Measurements from ENCODE around the gene CDK19.

Gene CDK19

DNA sequence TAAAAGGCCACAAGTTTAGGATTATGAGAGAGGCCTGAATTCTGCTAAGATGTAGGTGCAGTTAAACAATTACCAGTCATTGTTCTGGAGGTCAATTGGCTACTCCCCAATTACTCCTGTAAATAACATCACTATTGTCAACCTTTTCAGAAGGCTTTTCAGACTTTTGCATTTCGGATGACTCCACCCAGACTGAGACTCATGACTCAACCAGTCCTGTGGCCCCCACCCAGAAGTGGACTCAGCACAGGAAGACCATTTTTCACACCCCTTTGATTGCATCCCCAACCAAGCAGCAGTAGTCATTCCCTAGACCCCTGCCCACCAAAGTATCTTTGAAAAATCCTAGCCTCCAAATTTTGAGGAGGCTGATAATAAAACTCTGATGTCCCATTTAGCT is 199.5 kb downstream of the CDK19 start:
- H2AFZ ChIP-seq, result no peak overlapping the region
- no peak overlapping the region for H3K4me3 ChIP-seq (ENCODE audit: low read depth, low read length)
- H3K4me1 ChIP-seq, result peaks cover 8% of the 10 kb centered on the region
- no peak overlapping the region for H3K9ac ChIP-seq
- no peaks in the 10 kb centered on the region for H3K79me2 ChIP-seq
- no peak overlapping the region for H3K4me2 ChIP-seq (ENCODE audit: low read length)
- TF ChIP-seq, protein P1, sequence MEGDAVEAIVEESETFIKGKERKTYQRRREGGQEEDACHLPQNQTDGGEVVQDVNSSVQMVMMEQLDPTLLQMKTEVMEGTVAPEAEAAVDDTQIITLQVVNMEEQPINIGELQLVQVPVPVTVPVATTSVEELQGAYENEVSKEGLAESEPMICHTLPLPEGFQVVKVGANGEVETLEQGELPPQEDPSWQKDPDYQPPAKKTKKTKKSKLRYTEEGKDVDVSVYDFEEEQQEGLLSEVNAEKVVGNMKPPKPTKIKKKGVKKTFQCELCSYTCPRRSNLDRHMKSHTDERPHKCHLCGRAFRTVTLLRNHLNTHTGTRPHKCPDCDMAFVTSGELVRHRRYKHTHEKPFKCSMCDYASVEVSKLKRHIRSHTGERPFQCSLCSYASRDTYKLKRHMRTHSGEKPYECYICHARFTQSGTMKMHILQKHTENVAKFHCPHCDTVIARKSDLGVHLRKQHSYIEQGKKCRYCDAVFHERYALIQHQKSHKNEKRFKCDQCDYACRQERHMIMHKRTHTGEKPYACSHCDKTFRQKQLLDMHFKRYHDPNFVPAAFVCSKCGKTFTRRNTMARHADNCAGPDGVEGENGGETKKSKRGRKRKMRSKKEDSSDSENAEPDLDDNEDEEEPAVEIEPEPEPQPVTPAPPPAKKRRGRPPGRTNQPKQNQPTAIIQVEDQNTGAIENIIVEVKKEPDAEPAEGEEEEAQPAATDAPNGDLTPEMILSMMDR (IDR thresholded peaks at IDR 0.05), result no peak
- H3K27ac ChIP-seq, result no peak overlapping the region
- H3K36me3 ChIP-seq (ENCODE audit: control insufficient read depth, insufficient read depth, low read length), result no peaks in the 10 kb centered on the region
- H3K9me3 ChIP-seq (ENCODE audit: control insufficient read depth, low read length), result no peaks in the 10 kb centered on the region
- H3K27me3 ChIP-seq (ENCODE audit: control insufficient read depth, insufficient read depth, low read length), result no peaks in the 10 kb centered on the region

DNA sequence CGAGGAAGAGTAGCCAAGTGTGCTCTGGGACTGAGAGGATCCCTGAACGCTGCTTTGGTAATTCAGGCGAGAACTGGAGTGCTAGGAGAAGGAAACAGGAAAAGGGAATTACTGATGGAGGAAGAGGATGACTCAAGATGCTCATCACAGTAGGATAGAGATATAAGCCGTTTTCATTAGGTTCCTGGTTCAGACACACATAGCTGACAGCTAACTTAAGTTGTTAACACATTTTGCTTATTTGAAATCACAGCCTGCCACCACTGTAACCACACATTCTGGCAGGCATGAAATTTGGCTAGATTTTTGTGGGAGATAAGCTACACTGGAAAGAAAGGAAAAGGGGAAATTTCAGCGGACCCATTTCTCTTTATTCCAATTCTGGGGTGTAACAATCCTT is 200.7 kb downstream of the CDK19 start:
- TF ChIP-seq, protein P1 (IDR thresholded peaks at IDR 0.05), result no peak
- Histone ChIP-seq H3K27me3 (ENCODE audit: control insufficient read depth, insufficient read depth, low read length) (no peaks in the 10 kb centered on the region), H3K4me2 (ENCODE audit: low read length) (no peak overlapping the region), H3K4me3 (ENCODE audit: low read depth, low read length) (no peak overlapping the region), H3K79me2 (no peaks in the 10 kb centered on the region), H3K27ac (no peak overlapping the region), H2AFZ (no peak overlapping the region), H3K4me1 (peaks cover 8% of the 10 kb centered on the region), H3K36me3 (ENCODE audit: control insufficient read depth, insufficient read depth, low read length) (no peaks in the 10 kb centered on the region), H3K9ac (no peak overlapping the region), H3K9me3 (ENCODE audit: control insufficient read depth, low read length) (no peaks in the 10 kb centered on the region)

DNA sequence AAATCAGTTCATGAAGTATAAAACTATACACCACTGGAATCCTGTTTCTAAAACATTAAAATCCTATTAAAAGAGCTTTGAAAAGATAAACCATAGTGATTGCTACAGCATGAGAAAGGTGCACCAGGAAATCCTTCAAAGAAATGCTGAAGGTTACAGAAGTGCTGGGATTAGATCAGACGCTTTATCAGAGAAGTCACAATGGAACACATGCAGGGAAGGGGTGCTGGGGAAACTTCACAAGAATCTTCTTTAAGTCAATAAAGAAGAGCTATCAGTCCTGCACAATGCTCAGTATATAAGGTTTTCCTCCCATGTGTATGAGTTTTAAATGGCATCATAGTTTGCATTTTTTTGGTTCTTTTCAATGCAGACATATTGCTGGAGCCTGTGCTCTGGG is 201.2 kb downstream of the CDK19 start:
- H3K4me2 ChIP-seq (ENCODE audit: low read length), result no peak overlapping the region
- no peak overlapping the region for H3K9ac ChIP-seq
- H3K27me3 ChIP-seq (ENCODE audit: control insufficient read depth, insufficient read depth, low read length), result no peaks in the 10 kb centered on the region
- no peaks in the 10 kb centered on the region for H3K79me2 ChIP-seq
- no peak overlapping the region for H3K4me3 ChIP-seq (ENCODE audit: low read depth, low read length)
- TF ChIP-seq, protein P1 (IDR thresholded peaks at IDR 0.05), result no peak
- no peaks in the 10 kb centered on the region for H3K36me3 ChIP-seq (ENCODE audit: control insufficient read depth, insufficient read depth, low read length)
- H3K4me1 ChIP-seq, result peaks cover 6% of the 10 kb centered on the region
- H3K27ac ChIP-seq, result no peak overlapping the region
- no peaks in the 10 kb centered on the region for H3K9me3 ChIP-seq (ENCODE audit: control insufficient read depth, low read length)
- H2AFZ ChIP-seq, result no peak overlapping the region

DNA sequence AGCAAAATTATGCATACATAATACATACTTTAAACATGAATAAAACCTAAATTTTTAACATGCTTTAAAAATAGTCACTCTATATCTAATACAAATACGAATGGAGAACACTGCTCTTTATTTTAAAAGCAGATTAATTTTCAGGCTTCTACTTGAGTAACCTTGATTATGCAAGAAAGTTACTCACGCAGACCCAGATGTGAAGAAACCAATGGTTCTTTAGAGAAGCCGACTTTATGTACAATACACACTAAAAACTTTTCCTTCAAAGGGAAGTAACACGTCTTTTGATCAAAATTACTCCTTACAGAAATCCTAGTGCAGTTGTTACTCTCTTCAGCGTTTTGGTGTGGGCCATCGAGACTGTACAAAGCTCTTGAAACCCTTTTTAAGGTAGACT is 201.9 kb downstream of the CDK19 start:
- no peak overlapping the region for H3K4me3 ChIP-seq (ENCODE audit: low read depth, low read length)
- H3K9ac ChIP-seq, result no peak overlapping the region
- H3K27me3 ChIP-seq (ENCODE audit: control insufficient read depth, insufficient read depth, low read length), result no peaks in the 10 kb centered on the region
- H3K27ac ChIP-seq, result no peak overlapping the region
- H3K36me3 ChIP-seq (ENCODE audit: control insufficient read depth, insufficient read depth, low read length), result no peaks in the 10 kb centered on the region
- TF ChIP-seq, protein P1 (IDR thresholded peaks at IDR 0.05), result no peak
- H3K4me2 ChIP-seq (ENCODE audit: low read length), result no peak overlapping the region
- H3K4me1 ChIP-seq, result no peaks in the 10 kb centered on the region
- no peaks in the 10 kb centered on the region for H3K79me2 ChIP-seq
- no peaks in the 10 kb centered on the region for H3K9me3 ChIP-seq (ENCODE audit: control insufficient read depth, low read length)
- H2AFZ ChIP-seq, result no peak overlapping the region

DNA sequence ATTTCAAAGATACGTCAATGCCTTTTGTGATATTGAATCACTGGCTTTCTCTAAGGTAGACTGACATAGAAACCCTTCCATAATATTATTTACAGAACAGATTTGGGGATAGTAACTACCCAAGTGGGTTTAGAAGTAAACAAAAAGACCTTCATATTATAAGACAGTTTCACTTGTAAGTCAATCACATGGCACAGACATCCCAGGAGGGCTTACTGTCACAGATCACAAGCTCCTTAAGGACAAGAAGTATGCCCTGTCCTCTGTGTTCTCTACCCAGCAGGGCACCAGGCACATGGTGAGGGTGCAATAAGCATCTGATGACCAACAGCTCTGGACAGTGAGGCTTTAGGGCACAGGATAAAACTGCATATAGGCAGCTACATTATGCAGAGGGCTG is 203.0 kb downstream of the CDK19 start:
- Histone ChIP-seq H3K4me1 (no peaks in the 10 kb centered on the region), H3K36me3 (ENCODE audit: control insufficient read depth, insufficient read depth, low read length) (no peaks in the 10 kb centered on the region), H3K4me3 (ENCODE audit: low read depth, low read length) (no peak overlapping the region), H3K27ac (no peak overlapping the region), H2AFZ (no peak overlapping the region), H3K4me2 (ENCODE audit: low read length) (no peak overlapping the region), H3K9me3 (ENCODE audit: control insufficient read depth, low read length) (no peaks in the 10 kb centered on the region), H3K27me3 (ENCODE audit: control insufficient read depth, insufficient read depth, low read length) (no peaks in the 10 kb centered on the region), H3K9ac (no peak overlapping the region), H3K79me2 (no peaks in the 10 kb centered on the region)
- TF ChIP-seq, protein P1 (IDR thresholded peaks at IDR 0.05), result no peak
